GM12874 (cell line): Measurements from ENCODE around the gene CARD8.

Experiments
- TF ChIP-seq, protein P1 (sequence below): IDR thresholded peaks from 2 replicates; pipeline ENCODE4 v1.5.1; 2011; ENCODE audit warnings: low read depth, mild to moderate bottlenecking, control low read depth, low read length, moderate library complexity; ENCODE audit not compliant: insufficient read depth

CARD8 gene

DNA sequence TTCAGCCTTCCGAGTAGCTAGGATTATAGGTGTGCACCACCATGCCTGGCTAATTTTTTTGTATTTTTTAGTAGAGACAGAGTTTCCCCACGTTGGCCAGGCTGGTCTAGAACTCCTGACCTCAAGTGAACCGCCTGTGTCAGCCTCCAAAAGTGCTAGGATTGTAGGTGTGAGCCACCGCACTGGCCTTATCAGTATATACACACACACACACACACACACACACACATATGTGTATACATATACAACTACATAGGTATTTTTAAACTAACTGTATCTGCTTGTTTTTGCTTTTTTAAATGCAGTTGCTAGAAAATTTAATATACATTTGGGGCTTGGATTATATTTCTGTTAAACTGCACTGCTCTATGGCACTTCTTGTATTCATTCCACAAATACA, 3.1 kb downstream of the CARD8 start:
- TF ChIP-seq, protein P1, sequence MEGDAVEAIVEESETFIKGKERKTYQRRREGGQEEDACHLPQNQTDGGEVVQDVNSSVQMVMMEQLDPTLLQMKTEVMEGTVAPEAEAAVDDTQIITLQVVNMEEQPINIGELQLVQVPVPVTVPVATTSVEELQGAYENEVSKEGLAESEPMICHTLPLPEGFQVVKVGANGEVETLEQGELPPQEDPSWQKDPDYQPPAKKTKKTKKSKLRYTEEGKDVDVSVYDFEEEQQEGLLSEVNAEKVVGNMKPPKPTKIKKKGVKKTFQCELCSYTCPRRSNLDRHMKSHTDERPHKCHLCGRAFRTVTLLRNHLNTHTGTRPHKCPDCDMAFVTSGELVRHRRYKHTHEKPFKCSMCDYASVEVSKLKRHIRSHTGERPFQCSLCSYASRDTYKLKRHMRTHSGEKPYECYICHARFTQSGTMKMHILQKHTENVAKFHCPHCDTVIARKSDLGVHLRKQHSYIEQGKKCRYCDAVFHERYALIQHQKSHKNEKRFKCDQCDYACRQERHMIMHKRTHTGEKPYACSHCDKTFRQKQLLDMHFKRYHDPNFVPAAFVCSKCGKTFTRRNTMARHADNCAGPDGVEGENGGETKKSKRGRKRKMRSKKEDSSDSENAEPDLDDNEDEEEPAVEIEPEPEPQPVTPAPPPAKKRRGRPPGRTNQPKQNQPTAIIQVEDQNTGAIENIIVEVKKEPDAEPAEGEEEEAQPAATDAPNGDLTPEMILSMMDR, result no peak

DNA sequence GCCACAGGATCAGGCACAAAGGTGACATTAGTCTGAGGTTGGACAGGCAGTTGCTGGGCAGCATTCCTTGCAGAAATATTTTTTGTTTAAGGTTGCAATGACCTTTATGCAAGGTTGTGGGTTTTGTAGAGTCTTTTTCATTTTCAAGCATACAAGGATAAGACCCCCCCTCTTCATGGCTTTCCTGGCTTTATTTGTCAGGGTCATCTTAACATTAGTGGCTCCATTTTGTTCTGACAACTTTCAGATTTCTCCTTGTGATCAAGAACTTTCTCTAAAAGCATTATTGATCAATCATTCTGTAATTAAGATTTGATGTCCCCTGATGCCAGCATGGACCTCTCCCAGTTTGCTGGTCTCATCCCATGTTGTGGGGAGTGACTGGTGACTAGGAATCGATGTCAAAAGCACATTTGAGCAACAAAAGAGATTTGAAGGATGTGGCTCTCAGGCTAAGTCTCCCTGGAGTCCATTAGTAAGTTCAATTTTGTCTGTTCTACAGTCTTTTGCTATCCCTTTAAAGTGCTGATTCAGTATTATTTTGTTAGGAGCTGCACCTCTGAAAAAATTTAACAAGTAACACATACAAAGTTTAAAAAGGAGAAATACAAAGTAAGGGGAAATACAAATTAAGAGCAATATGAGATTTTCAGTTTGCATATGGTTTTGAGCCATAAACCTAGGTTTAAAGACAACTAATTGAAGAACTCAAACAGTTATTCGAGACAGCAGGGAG, 5.3 kb downstream of the CARD8 start:
- TF ChIP-seq, protein P1, result no peak

DNA sequence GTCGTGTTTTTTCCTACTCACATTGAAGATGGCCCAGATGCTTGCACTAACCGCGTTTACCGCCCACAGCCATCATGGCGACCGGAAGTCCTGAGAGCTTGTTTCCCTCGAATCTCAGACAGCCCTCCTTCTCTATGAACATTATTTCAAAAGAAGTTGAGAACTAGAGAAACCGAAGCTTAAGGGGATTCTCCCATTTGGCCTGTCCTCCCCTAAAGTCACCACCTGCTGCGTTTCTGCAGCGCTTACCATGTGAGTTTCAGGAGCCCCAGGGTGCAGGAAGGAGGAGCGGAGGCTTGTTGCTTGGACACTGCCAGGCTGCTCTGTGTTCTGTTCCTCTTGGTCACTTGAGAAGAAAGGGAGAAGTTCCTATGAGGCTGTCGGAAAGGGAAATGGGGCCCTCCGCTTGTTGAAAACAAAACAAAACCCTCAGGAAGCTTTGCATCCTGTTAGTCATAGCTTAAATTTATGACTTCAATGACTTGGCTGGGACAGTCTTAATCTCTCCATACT, 6.2 kb downstream of the CARD8 start:
- TF ChIP-seq, protein P1, result no peak

DNA sequence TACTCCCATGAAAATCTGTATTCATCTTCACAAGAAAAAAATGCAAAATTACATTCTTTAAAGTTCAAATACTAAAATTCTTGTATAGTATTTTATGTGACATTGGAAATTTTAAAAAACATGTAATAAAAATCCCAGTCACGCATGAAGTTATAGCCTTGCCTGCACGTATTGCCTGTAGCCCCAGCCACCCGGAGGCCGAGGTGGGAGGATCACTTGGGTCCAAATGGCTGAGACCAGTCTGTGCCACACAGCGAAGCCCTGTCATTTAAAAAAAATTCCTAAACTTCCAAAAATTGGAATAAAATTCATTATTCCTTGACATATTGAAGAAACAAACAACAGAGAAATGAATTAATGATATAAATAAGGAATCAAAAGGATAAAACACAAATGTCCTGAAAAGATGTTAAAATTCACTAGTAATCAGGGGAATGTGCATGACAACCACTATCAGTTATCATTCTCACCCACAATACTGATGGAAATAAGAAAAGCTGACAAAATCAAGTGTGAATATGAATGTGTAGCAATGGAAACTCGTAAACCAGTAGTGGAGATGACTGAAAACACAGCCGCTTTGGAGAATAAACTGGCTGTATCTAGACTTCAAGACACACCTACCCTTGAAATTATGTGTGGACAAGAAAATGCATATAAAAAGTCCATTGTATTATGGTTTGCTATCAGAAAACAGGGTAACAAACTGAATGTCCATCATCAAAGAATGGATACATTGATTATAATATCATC, 7.5 kb downstream of the CARD8 start:
- TF ChIP-seq, protein P1, result no peak

DNA sequence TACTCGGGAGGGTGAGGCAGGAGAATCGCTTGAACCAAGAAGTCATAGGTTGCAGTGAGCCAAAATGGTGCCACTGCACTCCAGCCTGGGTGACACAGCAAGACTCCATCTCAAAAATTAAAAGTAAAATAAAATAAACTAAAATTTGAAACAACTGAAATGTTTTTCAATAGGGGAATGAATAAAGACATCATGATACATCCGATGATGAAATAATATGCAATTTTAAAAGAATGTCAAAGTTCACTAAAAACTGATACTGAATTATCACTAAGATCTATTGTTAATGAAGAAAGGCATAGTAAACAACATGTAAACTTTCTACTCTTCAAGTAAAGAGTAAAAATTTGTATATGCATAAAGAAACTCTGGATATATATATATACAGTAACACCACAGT, 8.5 kb downstream of the CARD8 start:
- TF ChIP-seq, protein P1, result no peak

DNA sequence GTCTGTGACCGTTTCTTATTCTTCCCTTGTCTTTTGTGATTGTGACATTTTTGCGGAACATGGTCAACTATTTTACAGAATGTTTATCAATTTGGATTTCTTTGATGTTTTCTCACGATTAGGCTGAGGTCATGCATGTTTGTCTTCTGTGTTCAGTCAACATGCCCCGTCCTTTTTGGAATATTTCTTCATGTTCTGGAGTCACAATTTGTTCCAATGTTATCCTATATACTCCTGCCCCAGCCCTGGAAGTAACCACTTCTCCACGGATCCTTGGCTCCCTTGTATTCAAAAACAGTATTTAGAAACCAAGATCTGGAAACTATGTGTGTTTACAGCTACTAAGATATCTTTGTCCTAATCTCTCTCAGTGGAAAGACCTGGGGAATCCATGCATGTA, 9.6 kb downstream of the CARD8 start:
- TF ChIP-seq, protein P1, result no peak

DNA sequence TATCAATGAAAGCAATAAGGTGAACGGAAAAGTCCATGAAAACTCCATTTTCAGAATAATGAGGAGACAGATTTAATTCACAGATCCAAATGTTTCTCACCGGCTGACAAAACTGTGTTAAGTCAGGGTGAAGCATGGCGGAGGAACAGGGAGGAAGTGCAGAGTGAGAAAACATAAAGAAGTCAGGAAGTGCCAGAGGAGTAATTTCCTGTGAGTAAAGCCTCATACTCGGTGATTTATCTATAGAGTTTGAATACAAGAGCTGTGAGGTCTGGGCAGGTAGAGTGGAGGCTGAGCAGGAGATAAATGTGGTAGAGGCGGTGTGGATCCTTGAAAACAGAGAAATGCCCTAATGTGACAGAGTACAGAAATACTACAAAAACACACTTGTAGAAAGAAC, 11.4 kb downstream of the CARD8 start:
- TF ChIP-seq, protein P1, result no peak
